NT2/D1 (cell line): Measurements from ENCODE around the gene CSPG5.

ENCODE experiments used
- SUZ12 ChIP-seq: IDR thresholded peaks from 2 replicates; pipeline ENCODE4 v1.6.1; 2011; ENCODE audit not compliant: insufficient read length, insufficient read depth; ENCODE audit errors: extremely low read depth
- YY1 ChIP-seq: IDR thresholded peaks from 2 replicates; pipeline ENCODE4 v1.6.1; 2011; ENCODE audit not compliant: insufficient read length, insufficient read depth
- ZNF274 ChIP-seq: IDR thresholded peaks from 2 replicates; pipeline ENCODE4 v1.6.1; 2011; ENCODE audit warnings: mild to moderate bottlenecking, low read depth, low read length

- TF ChIP-seq ZNF274 (no peak), YY1 (no peak), SUZ12 (no peak)
These were observed 45.2 kb downstream of the CSPG5 start for GRCh38 chr3:47533481-47533880.
